Activated naive CD4-positive, alpha-beta T cell treated with Interleukin-2 at 50 U/mL for 16 hours (primary cell): ENCODE measurements around the gene PRICKLE2.

Experiments
- DNase-seq: peaks from one replicate; pipeline ENCODE4 v3.0.0-alpha.2; 2020

Gene PRICKLE2

DNA sequence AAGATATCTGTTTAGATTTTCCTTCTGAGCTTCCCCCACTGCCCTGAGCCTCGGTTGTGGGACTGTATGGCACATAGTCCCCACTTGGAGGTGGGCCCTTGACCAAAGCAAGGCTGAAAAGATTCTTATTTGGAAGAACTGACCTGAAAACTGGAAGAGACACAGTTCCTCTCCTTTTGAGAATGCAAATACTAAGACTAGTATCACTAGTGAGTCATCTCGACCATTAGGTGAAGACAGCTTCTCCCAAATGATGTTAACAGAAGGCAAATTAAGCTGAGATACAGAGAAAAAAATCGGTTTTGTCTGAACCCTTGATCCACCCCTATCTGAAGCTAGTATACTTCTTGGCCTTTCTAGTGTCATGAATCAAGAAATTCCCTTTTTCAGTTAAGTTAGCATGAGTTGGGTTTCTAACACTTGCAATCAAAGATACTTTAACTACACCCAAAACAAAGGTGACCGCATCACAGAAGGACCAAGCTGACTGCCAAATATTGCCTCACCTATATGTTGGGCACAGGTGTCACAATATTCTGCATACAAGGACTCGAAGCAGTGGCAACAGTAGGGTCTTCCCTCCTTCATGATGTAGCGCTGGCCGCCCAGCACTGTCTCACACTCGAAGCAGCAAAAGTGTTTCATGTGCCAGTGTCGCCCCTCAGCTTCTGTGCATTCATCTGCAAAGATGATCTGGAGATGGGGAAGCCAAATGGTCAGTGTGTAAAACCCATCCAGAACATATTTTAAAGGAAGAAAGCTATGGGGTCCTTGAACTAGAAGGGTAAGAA lies 72.4 kb downstream of the PRICKLE2 start:
- no peak for DNase-seq

DNA sequence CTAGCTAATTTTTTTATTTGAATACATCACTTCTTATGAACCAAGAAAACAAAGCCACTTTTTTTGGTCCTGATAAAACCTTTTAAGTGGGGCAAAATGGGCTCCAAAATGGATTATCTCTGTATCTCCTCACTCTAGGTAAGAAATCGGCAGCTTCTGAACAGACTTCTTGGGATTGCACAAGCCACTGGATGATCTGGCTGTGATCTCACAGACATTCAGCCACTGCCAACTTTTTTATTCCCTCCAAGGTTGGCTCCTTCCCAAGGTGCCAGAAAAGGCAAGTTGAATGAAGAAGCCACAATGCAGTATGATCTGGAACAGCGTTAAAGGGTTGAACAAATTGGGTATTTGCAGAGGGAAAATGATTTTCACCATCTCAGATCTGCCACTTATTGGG lies 73.2 kb downstream of the PRICKLE2 start:
- no peak for DNase-seq

DNA sequence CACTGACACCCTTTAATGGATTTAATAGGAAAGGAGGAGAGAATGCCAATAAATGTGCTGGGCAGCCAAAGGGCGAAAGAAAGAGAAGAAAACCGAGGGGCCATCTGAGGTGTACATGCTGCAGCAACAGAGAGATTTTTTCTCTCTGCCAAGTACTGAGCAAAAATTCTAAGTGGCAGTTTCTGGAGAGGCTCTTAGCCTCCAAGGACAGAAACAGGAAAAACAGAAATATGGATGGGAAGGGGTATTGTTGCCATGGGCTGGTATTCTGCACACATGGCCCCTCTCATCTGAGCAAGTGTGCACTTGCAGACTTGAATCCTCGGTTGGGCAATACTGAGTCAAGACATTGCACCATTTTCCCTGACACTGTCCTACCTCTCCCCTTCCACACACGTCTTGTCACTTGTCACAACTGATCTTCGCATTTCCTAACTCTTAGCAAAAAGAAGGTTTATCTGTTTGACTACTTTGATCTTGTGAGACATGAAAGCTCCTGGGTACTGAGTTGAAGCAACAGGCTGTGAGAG lies 73.9 kb downstream of the PRICKLE2 start:
- no peak for DNase-seq

DNA sequence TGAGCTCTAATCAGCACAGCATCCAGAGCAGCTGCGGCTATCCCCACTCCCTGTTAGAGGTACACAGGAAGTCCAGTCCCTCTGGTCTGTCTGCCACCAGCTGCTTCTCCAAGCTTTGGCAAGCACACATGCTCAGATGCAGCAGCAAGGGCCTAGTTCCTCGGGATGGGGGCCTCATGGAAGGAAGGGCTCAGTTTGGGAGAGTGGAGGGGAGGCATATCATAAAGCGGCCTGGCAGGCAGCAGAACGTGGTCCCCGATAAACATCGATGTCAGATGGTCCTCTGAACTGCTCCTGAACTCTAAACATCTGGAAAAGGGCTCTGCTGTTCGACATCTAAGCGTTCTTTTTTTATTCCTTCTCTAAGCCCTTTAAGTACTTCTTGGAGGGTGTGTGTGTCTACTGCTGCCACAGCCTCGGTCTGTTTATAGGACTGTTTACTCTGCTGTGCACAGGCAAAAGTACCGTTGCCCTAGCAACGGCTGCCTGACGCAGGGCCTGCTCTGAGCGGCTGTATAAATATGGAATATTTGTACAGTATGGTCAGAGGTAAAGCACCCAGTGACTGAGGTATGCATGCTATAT lies 74.6 kb downstream of the PRICKLE2 start:
- DNase-seq, result no peak

DNA sequence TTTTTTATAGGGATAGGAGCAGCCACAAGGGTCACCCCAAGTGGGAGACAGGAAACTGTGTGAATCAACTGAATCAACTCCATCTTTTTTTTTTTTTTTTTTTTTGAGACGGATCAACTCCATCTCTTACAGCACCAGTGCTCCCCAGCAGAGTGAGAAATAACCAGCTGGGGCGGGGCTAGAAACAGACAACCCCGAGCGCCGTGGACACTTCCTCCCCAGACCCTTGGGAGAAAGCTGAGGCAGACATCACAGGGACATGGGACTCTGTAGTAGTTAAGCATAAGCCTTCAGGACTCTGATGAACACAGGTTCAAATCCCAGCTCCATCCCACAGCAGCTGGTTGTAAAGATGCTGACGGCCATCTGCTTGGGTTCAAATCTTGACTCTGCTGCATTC lies 75.4 kb downstream of the PRICKLE2 start:
- DNase-seq, result no peak

DNA sequence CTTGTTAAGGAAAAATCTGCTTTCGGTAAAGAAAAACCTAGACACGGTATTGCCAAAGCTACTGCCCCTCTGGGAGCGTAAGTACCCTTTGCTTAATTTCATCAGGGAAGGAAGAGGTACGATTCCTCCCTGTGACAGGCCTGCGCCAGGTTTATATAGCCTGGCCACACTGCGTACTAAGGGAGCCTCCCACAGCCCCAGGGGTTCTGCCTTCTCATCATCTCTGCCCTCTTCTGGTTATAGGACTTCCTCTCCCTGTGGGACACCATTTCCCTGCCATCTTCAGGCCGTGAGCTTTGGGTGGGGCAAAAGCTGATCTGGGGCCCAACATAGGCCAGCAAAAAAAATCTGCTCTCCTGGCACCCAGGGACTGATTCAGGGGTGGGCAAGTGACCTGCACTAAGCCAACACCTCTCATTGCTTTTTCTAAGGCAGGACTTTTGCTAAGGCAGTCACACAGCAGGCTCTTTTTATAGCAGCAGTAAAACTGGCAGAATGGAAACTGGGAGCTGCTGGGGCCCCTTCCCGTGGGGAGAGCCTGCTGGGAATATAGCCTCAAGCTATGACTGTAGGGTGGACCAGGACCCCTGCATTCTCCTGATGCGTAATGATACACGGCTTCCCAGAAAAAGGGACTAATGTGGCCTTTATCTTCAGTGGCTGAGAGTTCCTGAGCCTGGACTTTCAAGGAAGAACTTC lies 76.2 kb downstream of the PRICKLE2 start:
- no peak for DNase-seq

DNA sequence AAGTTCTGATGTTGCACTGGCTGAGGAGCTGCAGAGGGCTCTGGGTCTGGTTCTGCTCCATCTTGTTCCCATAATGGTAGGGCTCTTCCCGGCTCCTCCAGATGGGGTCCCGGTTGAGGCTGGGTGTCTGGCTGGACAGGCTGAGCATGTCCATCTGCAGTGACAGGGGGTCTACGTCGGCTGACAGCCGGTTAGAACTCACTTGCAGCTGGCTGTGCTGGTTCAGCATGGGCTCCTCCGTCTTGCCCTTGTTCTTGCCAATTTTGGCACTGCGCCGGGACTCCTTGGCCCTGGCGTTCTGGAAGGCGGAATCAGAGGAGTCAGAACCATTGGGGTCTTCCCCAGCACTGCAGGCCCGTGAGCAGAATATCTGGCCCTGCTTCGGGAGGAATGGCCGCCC lies 78.1 kb downstream of the PRICKLE2 start:
- DNase-seq, result no peak

DNA sequence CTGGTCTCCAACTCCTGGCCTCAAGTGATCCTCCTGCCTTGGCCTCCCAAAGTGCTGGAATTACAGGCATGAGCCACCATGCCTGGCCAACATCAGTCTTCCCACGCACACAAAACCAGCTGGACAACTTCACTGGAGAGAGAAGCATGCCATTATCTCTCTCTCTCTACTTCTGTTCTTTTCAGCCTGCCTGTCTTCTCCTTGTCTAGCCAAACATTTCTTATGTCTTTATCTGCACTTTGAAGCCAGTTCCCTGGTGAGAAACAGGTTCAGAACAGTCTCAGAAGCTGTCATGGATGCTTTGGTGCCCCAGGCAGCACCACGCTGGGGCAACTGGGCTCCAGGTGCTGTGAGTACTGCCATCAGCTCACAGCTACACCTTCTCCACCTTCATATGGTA lies 79.8 kb downstream of the PRICKLE2 start:
- DNase-seq, result no peak

DNA sequence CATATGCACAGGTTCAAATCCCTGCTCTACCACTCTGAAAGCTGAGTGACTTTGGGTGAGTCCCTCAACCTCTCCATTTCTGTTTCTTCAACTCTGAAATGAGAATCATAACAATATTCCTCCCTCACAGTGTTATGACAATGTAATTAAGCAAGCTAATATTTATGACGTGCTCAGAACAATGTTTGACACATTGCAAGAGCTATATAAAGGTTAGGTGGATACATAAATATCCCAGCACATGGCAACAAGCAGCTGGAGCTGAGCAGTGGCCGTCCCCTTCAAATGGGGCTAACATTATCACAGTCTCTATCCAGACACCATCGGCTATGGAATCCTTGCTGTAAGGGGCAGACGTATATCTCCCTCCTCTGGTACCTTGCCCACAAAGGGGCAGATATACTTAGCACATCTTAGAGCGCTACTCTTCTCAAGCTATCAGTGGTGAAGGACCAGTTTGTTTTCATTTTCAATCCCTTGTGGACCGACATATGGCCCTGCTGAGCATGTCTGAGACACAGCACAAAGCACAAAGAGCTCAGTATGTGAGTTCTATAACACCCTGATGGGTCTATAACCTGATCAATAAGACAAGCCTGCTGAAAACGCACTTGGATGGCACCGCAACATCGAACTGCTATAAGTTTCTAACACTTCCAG lies 80.9 kb downstream of the PRICKLE2 start:
- DNase-seq, result no peak

DNA sequence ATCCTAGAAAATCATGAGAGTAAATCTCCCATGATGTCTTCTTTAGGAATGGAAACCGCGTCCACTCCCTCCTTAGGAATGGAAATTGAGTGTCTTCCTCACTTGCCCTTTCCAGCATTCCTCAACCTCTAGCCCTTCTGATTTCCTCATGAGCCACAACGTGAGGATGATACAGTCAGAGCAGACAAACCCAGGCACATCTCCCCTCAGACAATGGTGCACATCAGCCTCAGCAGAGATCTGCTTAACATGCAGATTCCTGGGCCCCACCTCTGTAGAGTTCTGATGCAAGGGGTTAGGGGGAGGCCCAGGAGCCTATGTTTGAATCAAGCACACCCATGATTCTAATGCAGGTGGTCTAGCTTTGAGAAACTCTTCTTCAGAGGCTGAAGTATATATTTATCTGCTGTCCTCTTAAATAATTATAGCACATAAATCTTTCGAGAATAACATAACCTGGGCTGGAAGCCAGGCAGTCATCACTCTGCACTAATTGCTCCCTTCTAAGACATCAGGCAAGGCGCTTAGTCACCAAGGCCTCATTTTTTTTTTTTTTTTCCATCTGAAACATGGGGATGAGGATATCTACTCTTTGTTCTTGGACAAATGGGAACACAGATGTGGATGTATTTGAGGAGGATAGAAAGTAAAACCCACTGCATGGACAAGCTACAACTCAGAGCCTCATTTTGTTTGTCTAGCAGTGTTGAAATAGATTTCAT lies 81.7 kb downstream of the PRICKLE2 start:
- DNase-seq, result no peak

DNA sequence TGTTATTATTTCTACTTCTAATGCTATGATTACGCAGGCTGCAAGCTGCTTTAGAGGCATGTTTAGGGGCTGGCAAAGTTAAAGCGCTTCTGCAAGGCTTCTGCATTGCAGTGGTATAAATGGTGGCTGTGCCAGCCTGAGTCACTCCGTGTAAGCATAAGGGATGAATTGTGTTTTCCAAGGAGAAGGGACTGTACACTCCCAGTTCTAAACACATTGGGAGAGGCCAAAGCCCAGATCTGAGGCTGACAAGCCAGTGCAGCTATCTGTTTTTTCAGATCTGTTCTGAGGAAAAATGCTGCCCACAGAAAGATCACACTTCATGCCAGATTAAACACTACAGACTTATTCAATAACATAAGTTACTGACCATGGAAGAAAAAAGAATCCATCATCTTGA lies 83.8 kb downstream of the PRICKLE2 start:
- DNase-seq, result no peak

DNA sequence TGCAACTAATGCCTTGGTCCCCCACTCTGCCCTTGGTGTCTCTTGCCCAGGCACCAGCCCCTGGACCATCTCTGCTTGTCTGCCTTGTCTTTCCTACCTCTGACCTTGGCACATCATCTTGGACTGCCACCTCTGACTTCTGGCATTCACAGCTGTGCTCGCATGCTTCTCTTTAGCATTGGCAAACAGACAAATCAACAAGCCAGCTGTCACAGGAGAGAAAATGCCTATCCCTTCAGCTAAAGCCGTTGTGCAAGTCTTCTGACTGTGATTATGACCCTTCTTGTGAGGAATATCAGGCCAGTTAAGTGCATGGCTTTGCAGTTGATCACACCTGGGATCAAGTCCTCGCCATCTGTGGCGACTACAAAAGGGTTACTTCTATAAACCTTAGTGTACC lies 84.6 kb downstream of the PRICKLE2 start:
- no peak for DNase-seq

DNA sequence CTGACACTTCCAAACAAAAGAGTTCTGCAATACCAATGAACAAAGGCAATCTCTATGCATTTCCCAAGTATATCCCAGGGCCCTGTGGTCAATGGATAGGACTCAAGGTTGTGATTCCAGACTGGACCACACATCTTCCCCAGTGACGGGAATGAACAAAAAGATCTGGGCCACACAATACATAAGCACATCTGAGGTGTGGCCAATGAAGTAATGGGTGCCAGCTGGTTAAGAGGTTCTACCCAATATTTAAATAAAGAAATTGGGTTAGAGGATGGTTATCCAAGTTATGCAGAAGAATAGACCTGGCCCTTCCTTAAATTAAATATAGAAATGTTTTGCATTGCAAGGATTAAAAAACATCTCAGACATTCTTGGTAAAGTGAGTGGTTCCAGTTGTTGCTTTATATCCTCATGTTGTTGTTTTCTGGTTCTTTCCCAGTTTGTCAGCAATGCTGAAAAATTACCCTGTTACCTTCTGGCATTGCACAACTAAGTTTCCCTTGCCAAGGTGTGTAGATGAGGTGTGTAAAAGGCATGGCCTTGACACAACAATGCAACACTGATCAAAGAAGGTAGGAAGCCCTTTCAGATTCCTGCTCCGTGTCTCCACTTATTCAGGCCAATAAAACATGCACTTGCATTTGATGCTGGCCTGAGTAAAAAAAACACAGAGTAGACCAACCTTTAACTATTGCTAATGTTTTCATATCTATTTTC lies 86.5 kb downstream of the PRICKLE2 start:
- no peak for DNase-seq

DNA sequence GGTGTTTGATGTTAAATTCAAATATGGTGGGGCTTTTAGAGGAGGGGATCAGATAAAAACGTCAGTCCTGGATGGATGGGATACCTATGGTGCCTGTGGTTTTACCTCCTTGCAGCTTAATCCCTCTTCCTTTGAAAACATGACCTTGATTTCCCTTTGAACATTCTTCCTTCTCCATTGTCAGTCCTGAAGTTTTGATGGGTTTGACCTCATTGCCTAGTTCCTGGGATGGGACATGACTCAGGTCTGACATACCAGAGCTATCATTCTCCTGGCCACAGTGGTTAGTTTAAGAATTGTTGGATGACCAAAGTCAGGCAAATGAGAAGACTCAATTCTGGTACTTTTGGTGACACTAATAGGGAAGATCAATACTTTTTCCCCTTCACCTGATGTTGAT lies 87.2 kb downstream of the PRICKLE2 start:
- no peak for DNase-seq

DNA sequence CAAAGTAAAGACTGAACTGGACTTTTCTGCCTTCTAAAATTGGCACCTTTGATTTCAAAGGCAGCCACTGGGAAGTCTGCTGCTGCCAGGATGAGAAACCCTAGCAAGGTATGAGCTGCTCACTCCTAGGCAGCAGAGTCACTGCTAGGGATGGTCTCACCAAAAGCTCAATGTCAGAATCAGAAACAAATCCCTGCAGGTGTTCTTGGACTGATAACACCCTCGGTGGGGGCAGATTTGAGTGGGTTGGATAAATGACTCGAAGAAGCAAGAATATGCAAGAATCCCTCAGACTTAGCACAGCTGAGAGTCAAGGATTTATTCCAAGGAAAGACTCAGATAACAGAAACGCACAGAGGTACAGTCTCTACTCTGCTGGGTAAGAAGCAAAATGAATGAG lies 90.4 kb downstream of the PRICKLE2 start:
- no peak for DNase-seq

DNA sequence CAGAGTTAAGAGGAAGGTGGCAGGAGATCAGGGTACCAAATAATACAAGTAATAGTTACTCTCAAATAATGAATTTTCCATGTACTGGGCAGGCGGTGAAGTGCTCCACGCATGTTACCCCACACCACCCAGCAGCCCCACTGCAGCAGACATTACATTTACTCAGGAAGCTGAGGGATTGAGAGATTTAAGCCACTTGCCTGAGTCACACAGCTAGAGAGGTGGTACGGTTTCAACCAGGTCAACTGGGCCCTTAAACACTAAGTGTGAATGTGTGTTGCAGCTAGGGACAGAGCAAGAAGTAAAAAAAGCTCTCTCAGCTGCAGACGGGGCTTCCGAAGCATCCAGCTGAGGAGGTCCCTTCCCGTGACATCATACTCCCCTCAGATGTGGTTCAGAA lies 91.3 kb downstream of the PRICKLE2 start:
- DNase-seq, result no peak

DNA sequence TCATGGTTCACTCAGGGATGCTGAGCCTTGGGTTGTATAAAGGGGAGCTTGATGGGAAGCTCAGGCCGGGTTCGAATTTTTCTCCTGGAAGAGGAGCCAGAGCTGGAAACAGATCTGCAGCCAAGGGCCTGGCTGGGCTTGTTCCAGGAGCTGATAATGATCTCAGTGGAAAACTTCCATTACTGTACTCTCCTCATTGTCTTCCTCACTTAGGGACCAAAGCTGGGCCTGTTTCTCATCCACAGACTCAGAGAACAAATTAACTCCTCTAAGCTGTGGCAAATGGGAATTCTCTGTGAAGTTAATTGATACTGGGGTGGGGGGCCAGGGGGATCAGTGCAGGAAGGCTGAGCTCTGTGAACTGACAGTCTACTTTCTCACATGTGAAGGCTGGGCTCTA lies 92.0 kb downstream of the PRICKLE2 start:
- DNase-seq, result no peak

DNA sequence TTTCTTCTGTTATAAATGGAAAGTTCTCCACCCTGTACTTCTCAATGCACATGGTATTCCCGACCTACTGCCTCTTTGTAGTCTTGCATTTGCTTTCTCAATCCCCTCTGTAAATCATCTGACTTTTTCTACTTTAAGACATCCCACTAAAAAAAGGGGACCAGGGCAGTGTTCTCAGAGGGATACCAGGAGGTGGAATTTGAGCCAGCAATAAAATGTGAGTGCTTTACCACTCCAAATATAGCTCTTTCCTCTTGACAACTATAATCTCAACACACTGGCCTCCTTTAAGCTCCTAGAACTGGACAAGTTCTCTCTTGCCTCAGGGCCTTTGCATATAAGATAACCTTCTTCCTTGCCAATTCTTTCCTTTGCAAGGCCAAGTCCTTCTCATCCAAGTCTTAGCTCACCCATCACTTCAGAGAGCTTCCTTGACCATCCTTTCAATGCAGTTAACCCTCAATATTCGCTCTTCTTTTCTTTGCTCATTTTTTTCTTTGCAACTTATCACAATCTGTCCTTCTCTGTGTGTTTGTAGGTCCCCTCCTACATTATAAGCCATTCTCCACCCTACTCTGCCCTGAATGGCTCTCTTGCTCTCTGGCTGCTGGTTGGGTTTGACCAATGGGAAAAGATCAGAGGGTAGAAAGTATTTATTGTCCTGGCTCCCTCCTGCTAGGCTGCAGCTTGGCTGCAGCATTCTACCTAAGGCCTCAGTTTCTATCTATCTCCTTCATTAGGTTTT lies 93.4 kb downstream of the PRICKLE2 start:
- DNase-seq, result no peak

DNA sequence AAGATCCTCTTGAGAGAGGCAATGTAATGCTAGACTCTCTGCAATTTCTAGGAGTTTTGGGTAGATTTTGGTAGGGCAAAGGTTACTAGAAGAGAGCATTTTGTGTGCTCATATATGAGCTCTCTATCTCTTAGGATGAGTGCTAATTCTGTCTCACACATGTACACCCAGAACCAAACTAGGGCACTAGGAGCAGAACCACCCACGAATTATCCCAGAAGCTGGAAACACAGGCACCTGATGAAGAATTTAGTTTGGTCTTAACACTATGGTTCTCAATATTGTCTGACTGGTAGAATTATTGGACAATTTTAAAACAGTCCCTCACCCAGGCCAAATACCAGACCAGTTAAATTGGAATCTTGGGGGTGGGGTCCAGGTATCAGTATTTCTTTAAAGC lies 94.8 kb downstream of the PRICKLE2 start:
- DNase-seq, result no peak

DNA sequence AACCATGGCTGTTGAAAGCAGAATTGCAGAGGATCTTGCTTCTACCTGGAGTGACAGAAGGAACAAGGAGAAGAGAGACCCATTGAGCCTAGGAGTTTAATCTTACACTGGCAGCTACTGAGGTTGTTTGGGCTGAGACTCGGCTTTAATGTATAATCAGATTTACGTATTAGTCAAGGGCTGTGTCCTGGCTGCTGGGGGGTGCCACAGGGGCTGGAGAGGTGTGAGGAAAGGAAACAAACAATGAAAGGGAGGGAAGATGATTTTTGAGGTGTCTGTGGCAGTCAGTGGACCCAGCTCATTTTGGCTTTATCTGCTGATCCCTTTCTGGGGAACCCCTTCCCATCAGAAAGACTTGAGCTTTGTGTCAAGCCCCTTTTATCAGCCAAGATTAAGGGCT lies 95.7 kb downstream of the PRICKLE2 start:
- no peak for DNase-seq

DNA sequence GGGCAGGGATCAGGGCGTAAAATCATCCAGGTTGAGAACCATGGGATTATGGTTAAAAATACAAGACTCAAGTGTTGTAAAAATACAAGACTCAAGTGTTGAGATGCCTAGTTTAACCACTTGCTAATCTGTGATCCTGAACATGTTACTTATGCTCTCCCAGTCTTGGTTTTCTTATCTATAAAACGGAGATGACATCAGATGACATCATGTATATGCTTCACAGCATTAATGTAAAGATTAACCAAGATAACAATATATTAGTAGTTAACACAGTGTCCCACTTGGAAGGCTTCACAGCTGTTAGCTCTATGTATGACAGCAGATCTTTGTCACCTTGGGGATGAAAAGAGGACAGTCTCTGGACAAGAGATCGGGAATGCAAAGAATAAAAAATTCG lies 96.2 kb downstream of the PRICKLE2 start:
- no peak for DNase-seq
